CD4-positive, alpha-beta T cell treated with Interleukin-4 for 4 hours (primary cell): ENCODE data around the gene AQP2.
"Not testable (repeated sequence)": the region's sequence is repeated elsewhere in the genome, so short reads cannot be mapped to it uniquely, and the experiment has no call there.

Experiments used
- DNase-seq: peaks from one replicate; pipeline ENCODE4 v3.0.0-alpha.2; 2020

Gene AQP2

GRCh38 chr12:49971141-49971540 is 20.6 kb downstream of the AQP2 start:
- DNase-seq, result no peak

DNA sequence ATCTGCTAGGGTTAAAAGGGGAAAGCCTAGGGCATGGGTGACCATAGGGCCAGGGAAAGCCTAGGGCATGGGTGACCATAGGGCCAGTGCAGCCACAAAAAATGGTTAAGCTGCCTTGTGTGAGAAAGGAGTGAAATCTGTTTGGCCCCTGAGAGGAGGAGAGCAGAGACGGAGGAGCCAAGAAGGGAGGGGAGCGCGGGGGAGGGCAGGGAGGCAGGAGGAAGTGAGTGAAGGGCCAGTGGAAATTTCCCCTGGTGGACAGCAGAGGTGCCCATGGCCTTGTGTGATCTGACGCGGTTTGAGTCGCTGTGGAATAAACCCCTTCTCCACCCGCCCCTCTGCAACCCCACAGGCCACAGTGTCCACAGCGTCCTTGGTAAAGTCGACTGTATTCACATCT is 21.6 kb downstream of the AQP2 start:
- DNase-seq, result no peak

DNA sequence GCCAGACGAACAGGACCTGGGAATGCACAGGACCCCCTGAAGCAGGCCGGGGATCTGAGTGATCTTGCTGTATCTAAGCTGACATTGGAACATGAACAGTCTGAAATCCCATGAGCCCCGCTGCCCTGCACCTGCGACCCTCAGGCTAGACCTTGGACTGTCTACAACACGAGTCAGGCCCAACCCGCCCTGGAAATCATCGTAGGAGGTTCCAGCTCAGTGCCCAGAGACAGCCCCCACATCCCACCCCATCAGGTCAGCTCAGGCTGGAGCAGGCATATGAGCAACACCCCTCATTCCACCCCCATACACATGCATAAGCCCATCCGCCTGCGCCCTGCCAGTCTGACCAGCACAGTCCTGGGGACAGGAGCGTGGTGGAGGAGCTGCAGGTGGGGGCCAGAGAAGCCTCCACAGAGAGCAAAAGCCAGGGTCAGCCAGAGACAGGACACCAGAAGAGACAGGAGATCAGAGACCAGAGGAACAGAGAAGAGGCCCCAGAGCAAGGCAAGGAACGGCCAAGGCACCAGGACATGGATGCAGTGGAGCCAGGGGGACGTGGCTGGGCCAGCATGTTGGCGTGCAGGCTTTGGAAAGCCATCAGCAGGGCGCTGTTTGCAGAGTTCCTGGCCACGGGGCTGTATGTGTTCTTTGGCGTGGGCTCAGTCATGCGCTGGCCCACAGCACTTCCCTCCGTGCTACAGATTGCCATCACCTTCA is 22.3 kb downstream of the AQP2 start, which contains the start of gene AQP6:
Gene AQP6 (plus strand): TSS at position 307 of the 720 bp plus-strand sequence. CDS start 227 bp downstream, at position 534.
- DNase-seq, result no peak

GRCh38 chr12:49973361-49973830 is 22.9 kb downstream of the AQP2 start:
- DNase-seq, result no peak

GRCh38 chr12:49974231-49974675 is 23.7 kb downstream of the AQP2 start:
- DNase-seq, result no peak

DNA sequence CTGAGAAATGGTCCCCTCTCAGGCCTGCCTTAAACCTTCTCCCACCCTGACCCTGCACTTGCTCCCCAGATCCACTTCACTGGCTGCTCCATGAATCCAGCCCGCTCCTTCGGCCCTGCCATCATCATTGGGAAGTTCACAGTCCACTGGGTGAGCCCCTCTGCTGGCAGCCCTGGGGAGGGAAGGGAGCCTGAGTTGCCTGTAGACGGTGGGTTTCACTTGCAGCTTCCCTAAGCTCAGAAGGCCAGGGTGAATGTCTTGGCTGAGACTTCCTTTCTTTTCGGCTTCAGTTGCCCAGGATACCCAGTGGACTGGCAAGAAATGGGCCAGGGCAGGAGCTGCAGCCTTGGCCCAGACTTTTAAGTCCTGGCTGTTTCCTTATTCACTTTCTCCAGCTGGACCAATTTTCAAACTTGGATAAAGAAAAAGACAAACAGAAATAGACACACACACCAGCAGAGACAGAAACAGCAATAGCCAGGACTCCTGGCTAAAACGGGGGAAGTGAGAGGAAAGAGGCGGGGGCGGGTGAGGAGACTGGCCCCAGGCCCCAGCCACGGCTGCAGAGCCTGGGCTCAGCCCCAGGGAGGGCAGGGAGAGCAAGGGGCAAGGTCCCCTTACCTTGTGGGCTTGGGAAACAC is 24.3 kb downstream of the AQP2 start:
- DNase-seq, result no peak

DNA sequence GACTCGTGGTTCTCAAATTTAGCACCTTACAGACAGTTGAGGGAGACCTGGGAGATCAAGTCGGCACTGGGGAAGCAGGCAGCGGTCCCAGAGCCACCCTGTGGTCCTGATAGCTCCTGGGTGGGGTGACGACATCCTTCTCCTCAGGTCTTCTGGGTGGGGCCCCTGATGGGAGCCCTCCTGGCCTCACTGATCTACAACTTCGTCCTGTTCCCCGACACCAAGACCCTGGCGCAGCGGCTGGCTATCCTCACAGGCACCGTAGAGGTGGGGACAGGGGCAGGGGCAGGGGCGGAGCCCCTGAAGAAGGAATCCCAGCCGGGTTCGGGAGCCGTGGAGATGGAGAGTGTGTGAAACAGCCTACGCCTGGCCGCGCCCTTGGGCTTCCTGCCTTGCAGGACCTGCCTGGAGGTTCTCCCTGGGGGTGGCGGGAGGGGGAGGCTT is 24.8 kb downstream of the AQP2 start:
- no peak for DNase-seq

GRCh38 chr12:49976557-49976956 is 26.0 kb downstream of the AQP2 start:
- no peak for DNase-seq

DNA sequence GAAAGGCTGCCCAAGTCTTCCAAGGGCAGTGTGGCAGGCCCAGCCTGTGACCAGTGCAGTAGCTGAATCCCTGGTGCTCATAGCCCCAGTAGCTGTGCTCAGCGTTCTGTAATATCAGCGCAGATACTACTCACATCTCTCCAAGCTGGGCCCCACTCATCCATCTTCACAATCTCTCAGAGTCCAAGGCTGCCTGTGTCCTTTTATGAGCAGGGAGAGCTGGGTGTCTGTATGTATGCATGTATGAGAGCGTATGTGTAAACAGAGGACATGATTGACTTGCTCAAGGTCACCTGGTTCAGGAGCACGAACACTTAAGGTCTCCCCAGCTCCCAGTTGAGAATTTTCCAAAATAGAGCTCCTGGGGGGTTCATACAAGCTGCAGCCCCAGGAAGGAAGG is 27.6 kb downstream of the AQP2 start:
- no peak for DNase-seq

GRCh38 chr12:49979016-49979586 is 28.6 kb downstream of the AQP2 start:
- no peak for DNase-seq

DNA sequence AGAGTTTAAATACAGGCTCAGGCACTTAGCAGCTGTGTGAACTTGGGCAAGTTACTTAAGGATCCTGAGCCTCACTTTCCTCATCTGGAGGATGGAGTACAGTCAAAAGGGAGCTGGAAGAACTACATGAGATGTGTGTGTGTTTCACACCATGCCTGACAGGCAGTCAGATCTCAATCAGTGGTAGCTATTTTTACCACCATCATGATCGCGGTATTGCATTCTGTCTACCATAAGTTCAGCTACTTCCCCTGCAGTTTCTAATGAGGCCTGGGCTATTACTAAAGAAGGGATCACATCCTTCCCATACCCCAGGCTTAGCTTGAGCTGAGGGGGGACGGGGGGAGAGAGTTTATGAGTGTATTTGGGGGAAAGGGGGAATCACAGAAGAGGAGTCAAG is 29.3 kb downstream of the AQP2 start:
- DNase-seq, result no peak

DNA sequence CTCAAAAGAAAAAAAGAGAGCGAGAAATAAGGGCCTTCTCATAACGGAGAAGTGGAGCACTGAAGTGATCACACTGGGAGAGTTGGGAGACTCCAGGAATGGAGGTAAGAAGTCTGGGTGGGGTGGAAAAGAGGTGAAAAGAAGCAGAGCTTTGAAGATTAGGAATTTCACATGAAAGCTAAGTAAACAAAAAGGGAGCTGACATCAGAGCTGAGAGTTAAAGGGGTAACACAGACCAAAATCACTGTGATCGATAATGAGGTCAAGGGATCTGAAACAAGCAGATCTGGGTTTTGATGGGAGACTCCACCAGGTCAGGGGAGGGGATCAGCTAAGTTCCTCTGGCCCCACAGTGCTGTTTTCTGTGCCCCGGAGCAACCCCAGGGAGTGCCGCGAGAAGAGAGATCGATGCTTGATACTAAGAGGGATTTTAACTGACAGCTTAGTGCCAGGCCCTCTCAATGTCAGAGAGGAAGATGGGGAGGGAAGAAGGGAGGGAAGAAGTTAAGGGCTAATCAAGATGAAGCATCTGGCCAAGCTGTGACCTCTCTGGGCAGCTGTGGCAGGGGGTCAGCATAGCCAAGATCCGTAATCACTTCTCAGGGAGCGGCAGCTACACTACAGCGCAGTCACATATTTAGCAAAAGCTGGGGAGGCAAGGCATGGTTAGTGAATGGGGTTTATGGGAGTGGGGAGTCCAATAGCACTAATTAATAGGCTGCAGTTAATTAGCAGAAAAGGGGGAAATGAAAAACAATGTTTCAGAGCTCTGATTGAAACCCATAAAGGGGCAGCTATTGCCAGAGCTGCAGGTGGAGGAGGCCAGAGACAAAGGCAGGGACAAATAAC is 30.2 kb downstream of the AQP2 start:
- DNase-seq, result no peak

- no peak for DNase-seq
Measured at GRCh38 chr12:49982246-49983087, 31.9 kb downstream of the AQP2 start.

DNA sequence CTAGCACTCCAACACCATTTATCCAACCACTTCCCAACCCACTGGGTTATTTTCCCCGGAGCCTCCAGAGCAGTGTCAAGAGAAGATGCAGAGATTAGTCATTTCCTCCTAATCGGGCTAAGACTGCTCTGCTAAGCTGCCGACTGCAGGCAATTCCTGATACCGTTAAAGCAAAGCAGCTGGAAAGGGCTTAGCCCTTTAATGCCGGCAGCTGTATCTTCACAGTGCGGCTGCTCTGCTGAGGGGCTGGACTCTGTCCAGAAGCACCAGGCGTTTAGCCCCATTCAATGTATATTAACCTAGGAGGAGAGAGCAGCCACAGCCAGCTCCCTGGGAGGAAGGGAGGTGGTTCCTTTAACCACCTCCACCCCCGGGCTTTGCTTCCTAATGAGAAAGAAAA is 33.4 kb downstream of the AQP2 start:
- DNase-seq, result no peak

GRCh38 chr12:49984476-49985359 is 34.2 kb downstream of the AQP2 start:
- no peak for DNase-seq

- DNase-seq, result no peak
Measured at GRCh38 chr12:49985981-49986380, 35.4 kb downstream of the AQP2 start.

DNA sequence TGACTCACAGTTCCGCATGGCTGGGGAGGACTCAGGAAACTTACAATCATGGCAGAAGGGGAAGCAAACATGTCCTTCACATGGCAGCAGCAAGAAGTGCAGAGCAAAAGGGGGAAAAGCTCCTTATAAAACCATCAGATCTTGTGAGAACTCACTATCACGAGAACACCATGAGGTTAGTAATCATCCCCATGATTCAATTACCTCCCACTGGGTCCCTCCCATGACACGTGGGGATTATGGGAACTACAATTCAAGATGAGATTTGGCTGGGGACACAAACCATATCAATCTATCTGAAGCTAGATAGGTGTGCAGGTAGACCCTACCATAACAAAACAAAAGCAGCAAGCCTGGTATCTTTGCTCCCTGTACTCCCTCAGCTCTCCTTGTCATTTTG is 35.9 kb downstream of the AQP2 start:
- DNase-seq, result not testable (repeated sequence)

- no peak for DNase-seq
Measured at GRCh38 chr12:49987625-49988303, 37.2 kb downstream of the AQP2 start.

GRCh38 chr12:49989400-49989799 is 38.9 kb downstream of the AQP2 start:
- DNase-seq, result not testable (repeated sequence)

- no peak for DNase-seq
Measured at GRCh38 chr12:49990273-49990672, 39.7 kb downstream of the AQP2 start.
